Gastrocnemius medialis (tissue), 4 donors: Measurements from ENCODE around the gene SLC10A7. TPM values are rescaled to one million over a fixed set of nuclear protein-coding genes. Genes with fewer than 3 reads are reported as not detected.
A peak's percentile ranks its signal among the peaks of the same experiment; 100 is the strongest.

Experiments used
- ATAC-seq, 2 donors: fragments of 150-250 bp; one replicate each; pipeline ENCODE4 v1.9.1; 2016
- DNase-seq, 2 donors: peaks; one replicate each; pipeline ENCODE4 v3.0.0-alpha.2; 2019
- H3K27ac ChIP-seq, 4 donors: fragments of 200-600 bp; sonication (generic); 1 replicate in 1 of 4; 2 replicates in 3 of 4; pipeline ENCODE4 v1.5.1; 2016 to 2018; ENCODE audit warnings: mild to moderate bottlenecking in 2 of 4, moderate library complexity in 1 of 4
- H3K27me3 ChIP-seq, 3 donors: fragments of 200-600 bp; sonication (generic) in 2 of 3; 1 replicate in 1 of 3; 2 replicates in 2 of 3; pipeline versions ENCODE4 v1.5.1 to v1.6.0; 2016 to 2019; ENCODE audit warnings: mild to moderate bottlenecking in 1 of 3, moderate library complexity in 1 of 3
- H3K36me3 ChIP-seq, 2 donors: fragments of 200-600 bp; sonication (generic) in 1 of 2; one replicate each; pipeline ENCODE4 v1.5.1; 2017 to 2018
- H3K4me1 ChIP-seq, 2 donors: fragments of 200-600 bp; sonication (generic) in 1 of 2; one replicate each; pipeline ENCODE4 v1.5.1; 2016 to 2017; ENCODE audit warnings: mild to moderate bottlenecking in 2 of 2
- H3K4me3 ChIP-seq, 4 donors: fragments of 200-600 bp; sonication (generic) in 3 of 4; 1 replicate in 1 of 4; 2 replicates in 3 of 4; pipeline ENCODE4 v1.5.1; 2016 to 2019; ENCODE audit warnings: mild to moderate bottlenecking in 2 of 4
- H3K9me3 ChIP-seq, 3 donors: fragments of 200-600 bp; sonication (generic) in 2 of 3; 1 replicate in 1 of 3; 2 replicates in 2 of 3; pipeline ENCODE4 v1.5.1; 2016 to 2019
- CTCF ChIP-seq, 5 experiments: fragments of 450-650 bp in 3 of 5; fragments of 200-600 bp in 2 of 5; sonication (generic) in 2 of 5; IDR thresholded peaks in 4 of 5; conservative IDR thresholded peaks in 1 of 5; 1 replicate in 4 of 5; 2 replicates in 1 of 5; pipeline ENCODE4 v1.5.1; 2016 to 2019; ENCODE audit warnings: antibody characterized with exemption in 5 of 5, mild to moderate bottlenecking in 3 of 5, moderate library complexity in 3 of 5
- POLR2A ChIP-seq, 2 donors: fragments of 450-650 bp; IDR thresholded peaks; one replicate each; pipeline ENCODE4 v1.6.1; 2017; ENCODE audit warnings: antibody characterized with exemption in 2 of 2, mild to moderate bottlenecking in 2 of 2, moderate library complexity in 2 of 2
- in situ Hi-C, 4 donors: fragments of 200-750 bp; cut with MboI; loops; one replicate each; pipeline versions ENCODE4 v1.15.0 to v1.8.0; 2017; ENCODE audit warnings: low sequenced_read_pairs in 4 of 4
- intact Hi-C: fragments of 100-400 bp; cut with DNase I; formaldehyde crosslinking; loops from one replicate; pipeline ENCODE4 v1.15.1; 2023; ENCODE audit warnings: low total_unique reads
- total RNA-seq, 4 donors: library from RNA; depleted of rRNA; stranded (reverse); fragments of >200 nt; gene quantifications; one replicate each; pipeline versions ENCODE4 v1.1.0 to v1.2.3, GENCODE V29; 2016

The SLC10A7 gene
- total RNA-seq, 4 donors from 2014 or later = 2.1 to 6.0 (median 2.3) TPM

GRCh38 chr4:146343199-146343598, 178.5 kb downstream of the SLC10A7 start:
- TF ChIP-seq POLR2A (IDR thresholded peaks at IDR 0.05) (no peak), CTCF (IDR thresholded peaks at IDR 0.05 in 4 of 5, conservative IDR thresholded peaks at IDR 0.05 in 1 of 5) (no peak)
- Histone ChIP-seq H3K27ac (no peak overlapping the region), H3K4me3 (no peak overlapping the region), H3K27me3 (no peaks in the 10 kb centered on the region), H3K9me3 (no peaks in the 10 kb centered on the region), H3K4me1 (no peaks in the 10 kb centered on the region), H3K36me3 (no peaks in the 10 kb centered on the region)
- in situ Hi-C loops (loop anchor here (25.0 kb wide), 2 partner anchors 569 to 744 kb away; no protein-coding TSS in a partner anchor), intact Hi-C loops (loop anchor here (5.0 to 10.0 kb wide), 3 partner anchors 312 to 754 kb away; no protein-coding TSS in a partner anchor)
- DNase-seq (no peak), ATAC-seq (no peak)

DNA sequence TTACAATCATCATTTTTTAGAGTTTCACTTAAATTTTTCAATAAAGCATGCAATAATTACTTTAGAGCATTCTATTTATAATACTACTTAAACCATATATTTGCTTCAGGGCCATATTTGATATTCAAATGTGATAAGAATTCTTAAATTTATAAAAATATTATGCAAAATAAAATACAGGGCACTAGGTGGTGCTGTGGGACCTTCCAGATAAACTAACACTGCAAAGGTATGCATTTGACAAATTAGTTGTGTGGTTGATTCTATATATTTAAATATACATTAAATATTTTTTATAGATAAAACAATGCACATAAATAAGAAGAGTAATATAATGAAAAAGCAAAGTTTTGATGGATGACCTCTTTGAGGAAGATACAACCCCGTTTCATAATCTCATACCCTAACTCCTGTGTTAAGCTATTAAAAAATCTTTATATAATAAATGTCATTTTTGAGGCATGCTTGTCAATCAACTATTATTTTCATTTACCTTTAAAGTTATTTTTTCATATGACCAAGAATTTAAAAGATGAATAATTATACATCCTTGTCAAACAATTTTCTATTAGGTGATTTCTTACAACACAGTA, 179.0 kb downstream of the SLC10A7 start:
- peak in 4 of 5 experiments; percentile 28 to 75 (median 54) for TF ChIP-seq CTCF (IDR thresholded peaks at IDR 0.05 in 4 of 5, conservative IDR thresholded peaks at IDR 0.05 in 1 of 5)
- no peak for TF ChIP-seq POLR2A (IDR thresholded peaks at IDR 0.05)
- Histone ChIP-seq H3K27ac (no peak overlapping the region), H3K27me3 (no peaks in the 10 kb centered on the region), H3K36me3 (no peaks in the 10 kb centered on the region), H3K9me3 (no peaks in the 10 kb centered on the region), H3K4me3 (no peak overlapping the region), H3K4me1 (no peaks in the 10 kb centered on the region)
- intact Hi-C loops = loop anchor here (5.0 to 10.0 kb wide), 3 partner anchors 312 to 755 kb away; no protein-coding TSS in a partner anchor
- in situ Hi-C loops = loop anchor here (25.0 kb wide), 2 partner anchors 570 to 745 kb away; no protein-coding TSS in a partner anchor
- no peak for DNase-seq
- ATAC-seq = no peak

GRCh38 chr4:146340798-146341197, 180.9 kb downstream of the SLC10A7 start:
- peak in 1 of 5 experiments; percentile 25 for TF ChIP-seq CTCF (IDR thresholded peaks at IDR 0.05 in 4 of 5, conservative IDR thresholded peaks at IDR 0.05 in 1 of 5)
- no peak for TF ChIP-seq POLR2A (IDR thresholded peaks at IDR 0.05)
- Histone ChIP-seq H3K9me3 (no peaks in the 10 kb centered on the region), H3K27me3 (no peaks in the 10 kb centered on the region), H3K27ac (no peak overlapping the region), H3K4me1 (peaks cover 11 to 15% of the 10 kb centered on the region in 2 donors), H3K4me3 (no peak overlapping the region), H3K36me3 (no peaks in the 10 kb centered on the region)
- ATAC-seq (no peak), DNase-seq (no peak)
- in situ Hi-C loops (loop anchor here (25.0 kb wide), 2 partner anchors 572 to 747 kb away; no protein-coding TSS in a partner anchor), intact Hi-C loops (loop anchor here (5.0 to 10.0 kb wide), 3 partner anchors 314 to 757 kb away; no protein-coding TSS in a partner anchor)

DNA sequence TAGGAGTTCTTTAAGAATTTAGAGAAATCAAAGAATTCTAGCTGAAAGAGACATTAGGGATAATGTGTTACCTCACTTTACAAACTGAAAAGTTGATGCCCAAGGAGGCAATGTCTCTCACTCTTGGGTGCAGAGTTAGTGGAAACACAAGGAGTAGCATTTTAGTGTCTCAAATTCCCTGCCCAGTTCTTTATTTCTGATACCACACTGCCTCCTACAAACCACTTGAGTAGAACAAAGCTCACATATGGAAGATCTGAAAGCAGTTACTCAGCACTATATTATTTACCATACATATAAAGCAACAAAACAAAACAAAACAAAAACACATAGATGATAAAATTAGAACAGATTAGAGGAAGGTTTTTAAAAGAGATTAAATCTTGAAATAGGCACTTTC, 183.2 kb downstream of the SLC10A7 start:
- no peaks in the 10 kb centered on the region for H3K36me3 ChIP-seq
- H3K27ac ChIP-seq = no peak overlapping the region
- in situ Hi-C loops = loop anchor here (10.0 to 25.0 kb wide), 3 partner anchors 574 to 749 kb away; no protein-coding TSS in a partner anchor
- peaks cover 12 to 15% of the 10 kb centered on the region in 2 donors for H3K4me1 ChIP-seq
- no peak for TF ChIP-seq CTCF (IDR thresholded peaks at IDR 0.05 in 4 of 5, conservative IDR thresholded peaks at IDR 0.05 in 1 of 5)
- TF ChIP-seq POLR2A (IDR thresholded peaks at IDR 0.05) = no peak
- H3K9me3 ChIP-seq = no peaks in the 10 kb centered on the region
- no peaks in the 10 kb centered on the region for H3K27me3 ChIP-seq
- H3K4me3 ChIP-seq = no peak overlapping the region
- ATAC-seq (no peak), DNase-seq (no peak)
- intact Hi-C loops = no loop called here
